H9 (cell line): ENCODE measurements around the gene AMER2. TPM values are rescaled to one million over a fixed set of nuclear protein-coding genes. Genes with fewer than 3 reads are reported as not detected.

Experiments
- DNase-seq: peaks from one replicate; pipeline ENCODE4 v3.0.0-alpha.2; 2017
- H2AFZ ChIP-seq: one replicate; pipeline ENCODE4 v1.6.1; 2013; ENCODE audit warnings: mild to moderate bottlenecking, low read length, control low read depth, moderate library complexity
- H2AK5ac ChIP-seq: 2 replicates; pipeline ENCODE4 v1.6.1; 2013; ENCODE audit warnings: low read length, control low read depth, mixed read lengths; ENCODE audit not compliant: insufficient read length
- H2BK120ac ChIP-seq: one replicate; pipeline ENCODE4 v1.6.1; 2013; ENCODE audit warnings: low read depth, mild to moderate bottlenecking, low read length, control low read depth, inconsistent platforms; ENCODE audit not compliant: poor library complexity, severe bottlenecking
- H2BK12ac ChIP-seq: 2 replicates; pipeline ENCODE4 v1.6.1; 2013; ENCODE audit warnings: low read length, control low read depth, mixed read lengths, low read depth; ENCODE audit not compliant: insufficient read length
- H2BK15ac ChIP-seq: 2 replicates; pipeline ENCODE4 v1.6.1; 2013; ENCODE audit warnings: low read depth, low read length, control low read depth
- H2BK20ac ChIP-seq: one replicate; pipeline ENCODE4 v1.6.1; 2013; ENCODE audit warnings: low read depth, mild to moderate bottlenecking, low read length, control low read depth, inconsistent platforms; ENCODE audit not compliant: poor library complexity, severe bottlenecking
- H2BK5ac ChIP-seq: 2 replicates; pipeline ENCODE4 v1.6.1; 2013; ENCODE audit warnings: low read length, control low read depth, mixed read lengths; ENCODE audit not compliant: insufficient read length
- H3K14ac ChIP-seq: 2 replicates; pipeline ENCODE4 v1.6.1; 2013; ENCODE audit warnings: low read length, control low read depth; ENCODE audit not compliant: insufficient read depth
- H3K18ac ChIP-seq: 2 replicates; pipeline ENCODE4 v1.6.1; 2013; ENCODE audit warnings: low read depth, mild to moderate bottlenecking, mixed read lengths, low read length, control low read depth; ENCODE audit not compliant: insufficient read length
- H3K23ac ChIP-seq: 2 replicates; pipeline ENCODE4 v1.6.1; 2013; ENCODE audit warnings: low read length, control low read depth, mixed read lengths, low read depth; ENCODE audit not compliant: insufficient read length
- H3K23me2 ChIP-seq: 2 replicates; pipeline ENCODE4 v1.6.1; 2013; ENCODE audit warnings: low read depth, mild to moderate bottlenecking, mixed read lengths, low read length, control low read depth; ENCODE audit not compliant: insufficient read length, poor library complexity, severe bottlenecking
- H3K27ac ChIP-seq: 2 replicates; pipeline ENCODE4 v1.5.1; 2013; ENCODE audit warnings: low read length, control low read depth, mixed read lengths, low read depth; ENCODE audit not compliant: insufficient read length
- H3K27me3 ChIP-seq: 2 replicates; pipeline ENCODE4 v1.6.1; 2013; ENCODE audit warnings: low read length, control low read depth, inconsistent platforms; ENCODE audit not compliant: insufficient read depth
- H3K4ac ChIP-seq: 2 replicates; pipeline ENCODE4 v1.6.1; 2013; ENCODE audit warnings: low read depth, mild to moderate bottlenecking, control low read depth, inconsistent platforms, low read length, moderate library complexity
- H3K4me1 ChIP-seq: 2 replicates; pipeline ENCODE4 v1.6.1; 2013; ENCODE audit warnings: low read length, control low read depth, inconsistent platforms; ENCODE audit not compliant: insufficient read depth
- H3K4me2 ChIP-seq: 2 replicates; pipeline ENCODE4 v1.6.1; 2013; ENCODE audit warnings: low read length, control low read depth, mixed read lengths; ENCODE audit not compliant: insufficient read length, insufficient read depth
- H3K56ac ChIP-seq: 2 replicates; pipeline ENCODE4 v1.6.1; 2013; ENCODE audit warnings: low read depth, mild to moderate bottlenecking, mixed read lengths, low read length, control low read depth; ENCODE audit not compliant: insufficient read length
- H3K79me1 ChIP-seq: 2 replicates; pipeline ENCODE4 v1.6.1; 2013; ENCODE audit warnings: low read depth, mild to moderate bottlenecking, moderate library complexity, low read length, control low read depth, inconsistent platforms; ENCODE audit not compliant: insufficient read depth, poor library complexity, severe bottlenecking
- H3K79me2 ChIP-seq: 2 replicates; pipeline ENCODE4 v1.6.1; 2013; ENCODE audit warnings: low read length, control low read depth, inconsistent platforms; ENCODE audit not compliant: insufficient read depth
- H3K9ac ChIP-seq: 2 replicates; pipeline ENCODE4 v1.6.1; 2013; ENCODE audit warnings: low read length, control low read depth, mixed read lengths; ENCODE audit not compliant: insufficient read length; ENCODE audit errors: extremely low read depth
- H3K9me3 ChIP-seq: one replicate; pipeline ENCODE4 v1.6.1; 2013; ENCODE audit warnings: low read depth, low read length, inconsistent platforms; ENCODE audit not compliant: control insufficient read depth
- H3T11ph ChIP-seq: one replicate; pipeline ENCODE4 v1.6.1; 2013; ENCODE audit warnings: mild to moderate bottlenecking, low read length, control low read depth, inconsistent platforms
- H4K20me1 ChIP-seq: one replicate; pipeline ENCODE4 v1.6.1; 2013; ENCODE audit not compliant: control insufficient read depth, insufficient read length, insufficient read depth
- H4K5ac ChIP-seq: 2 replicates; pipeline ENCODE4 v1.6.1; 2013; ENCODE audit warnings: low read depth, mild to moderate bottlenecking, mixed read lengths, low read length, control low read depth; ENCODE audit not compliant: insufficient read length
- H4K8ac ChIP-seq: replicated peaks from 2 replicates; pipeline ENCODE4 v1.6.1; 2013; ENCODE audit warnings: low read length, control low read depth, mixed read lengths, low read depth; ENCODE audit not compliant: insufficient read length
- H4K91ac ChIP-seq: 2 replicates; pipeline ENCODE4 v1.6.1; 2013; ENCODE audit warnings: low read depth, mild to moderate bottlenecking, moderate library complexity, mixed read lengths, low read length, control low read depth; ENCODE audit not compliant: insufficient read length
- H3K27ac Mint-ChIP-seq, 3 experiments: 2 replicates in 2 of 3; 3 replicates in 1 of 3; pipeline ENCODE4 v1.8.0; 2020 to 2021; ENCODE audit warnings: mixed read lengths in 3 of 3, mild to moderate bottlenecking in 1 of 3, moderate library complexity in 1 of 3
- H3K27me3 Mint-ChIP-seq: 2 replicates; pipeline ENCODE4 v1.8.0; 2021; ENCODE audit warnings: low read depth, mild to moderate bottlenecking, moderate library complexity, mixed read lengths
- H3K36me3 Mint-ChIP-seq, 3 experiments: 2 replicates in 2 of 3; 3 replicates in 1 of 3; pipeline ENCODE4 v1.8.0; 2020 to 2021; ENCODE audit warnings: low read depth in 3 of 3, mixed read lengths in 3 of 3; ENCODE audit not compliant: insufficient read depth in 1 of 3
- H3K4me1 Mint-ChIP-seq, 2 experiments: 2 replicates each; pipeline ENCODE4 v1.8.0; 2020; ENCODE audit warnings: mixed read lengths in 2 of 2
- H3K4me3 Mint-ChIP-seq, 2 experiments: 2 replicates in 1 of 2; 3 replicates in 1 of 2; pipeline ENCODE4 v1.8.0; 2020 to 2021; ENCODE audit warnings: mild to moderate bottlenecking in 2 of 2, mixed read lengths in 2 of 2, moderate library complexity in 1 of 2
- H3K9me3 Mint-ChIP-seq, 2 experiments: 2 replicates in 1 of 2; 3 replicates in 1 of 2; pipeline ENCODE4 v1.8.0; 2020; ENCODE audit warnings: mild to moderate bottlenecking in 2 of 2, mixed read lengths in 2 of 2, moderate library complexity in 1 of 2
- WGBS: extraction: QIAGEN DNeasy Blood & Tissue Kit; methylation state at CpG from one replicate; pipeline ENCODE4 v1.1.7; 2013; ENCODE audit warnings: missing lambda C conversion rate, low lambda C conversion rate, mixed read lengths; ENCODE audit not compliant: insufficient read length; ENCODE audit errors: extremely low coverage; 5-methylcytosine and 5-hydroxymethylcytosine counted together
- total RNA-seq: library from RNA; stranded (reverse); gene quantifications from 2 replicates; pipeline ENCODE4 v1.2.1, GENCODE V29; 2021
- TF ChIP-seq, protein P1 (sequence below): fragments of 200-600 bp; sonication (generic); conservative IDR thresholded peaks from 3 replicates; pipeline ENCODE4 v1.8.0; 2021; ENCODE audit warnings: antibody characterized with exemption, mild to moderate bottlenecking

AMER2 gene
- total RNA-seq, 1 experiment from 2014 or later, result 0.02 TPM

DNA sequence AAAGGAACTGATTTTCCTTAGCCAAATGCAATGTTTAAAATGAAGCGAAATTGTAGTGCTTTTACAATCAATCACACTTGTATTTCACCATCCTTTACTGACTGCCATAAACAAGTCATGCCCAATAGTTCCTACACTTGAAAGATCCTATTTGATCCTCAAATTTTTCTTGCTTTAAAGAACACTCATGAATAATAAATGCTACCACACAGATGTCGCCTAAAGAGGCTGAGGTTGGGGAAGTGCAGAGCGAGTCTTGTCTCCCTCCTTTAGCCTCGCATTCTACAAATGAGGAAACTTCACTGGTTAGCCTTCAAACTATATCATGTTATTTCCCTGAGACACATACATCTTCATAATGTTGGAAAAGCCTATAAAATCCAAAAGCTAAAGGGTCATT is 18.7 kb upstream of the AMER2 start:
- no peak overlapping the region for H3K4me2 ChIP-seq
- TF ChIP-seq, protein P1, sequence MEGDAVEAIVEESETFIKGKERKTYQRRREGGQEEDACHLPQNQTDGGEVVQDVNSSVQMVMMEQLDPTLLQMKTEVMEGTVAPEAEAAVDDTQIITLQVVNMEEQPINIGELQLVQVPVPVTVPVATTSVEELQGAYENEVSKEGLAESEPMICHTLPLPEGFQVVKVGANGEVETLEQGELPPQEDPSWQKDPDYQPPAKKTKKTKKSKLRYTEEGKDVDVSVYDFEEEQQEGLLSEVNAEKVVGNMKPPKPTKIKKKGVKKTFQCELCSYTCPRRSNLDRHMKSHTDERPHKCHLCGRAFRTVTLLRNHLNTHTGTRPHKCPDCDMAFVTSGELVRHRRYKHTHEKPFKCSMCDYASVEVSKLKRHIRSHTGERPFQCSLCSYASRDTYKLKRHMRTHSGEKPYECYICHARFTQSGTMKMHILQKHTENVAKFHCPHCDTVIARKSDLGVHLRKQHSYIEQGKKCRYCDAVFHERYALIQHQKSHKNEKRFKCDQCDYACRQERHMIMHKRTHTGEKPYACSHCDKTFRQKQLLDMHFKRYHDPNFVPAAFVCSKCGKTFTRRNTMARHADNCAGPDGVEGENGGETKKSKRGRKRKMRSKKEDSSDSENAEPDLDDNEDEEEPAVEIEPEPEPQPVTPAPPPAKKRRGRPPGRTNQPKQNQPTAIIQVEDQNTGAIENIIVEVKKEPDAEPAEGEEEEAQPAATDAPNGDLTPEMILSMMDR, result no peak
- H3K9ac ChIP-seq, result no peak overlapping the region
- no peak overlapping the region for H2BK120ac ChIP-seq
- Mint-ChIP-seq H3K27ac (no peak overlapping the region), H3K27me3 (peaks cover 15% of the 10 kb centered on the region), H3K4me3 (no peak overlapping the region), H3K4me1 (no peaks in the 10 kb centered on the region), H3K9me3 (peaks cover 3 to 4% of the 10 kb centered on the region in 2 experiments; a peak in 3 of 5 replicates), H3K36me3 (no peaks in the 10 kb centered on the region)
- no peak overlapping the region for H3K14ac ChIP-seq
- no peak overlapping the region for H3T11ph ChIP-seq
- H3K23me2 ChIP-seq, result no peaks in the 10 kb centered on the region
- no peak overlapping the region for H4K91ac ChIP-seq
- H3K4me1 ChIP-seq, result no peaks in the 10 kb centered on the region
- H2BK12ac ChIP-seq, result no peak overlapping the region
- no peak overlapping the region for H3K27ac ChIP-seq
- no peaks in the 10 kb centered on the region for H3K79me2 ChIP-seq
- no peak overlapping the region for H2AK5ac ChIP-seq
- H3K4ac ChIP-seq, result no peak overlapping the region
- no peak overlapping the region for H2BK20ac ChIP-seq
- H3K56ac ChIP-seq, result no peak overlapping the region
- H3K23ac ChIP-seq, result no peak overlapping the region
- H2BK5ac ChIP-seq, result no peak overlapping the region
- H3K27me3 ChIP-seq, result no peaks in the 10 kb centered on the region
- no CpG with 5 or more reads among the region's 4 CpGs for WGBS
- no peaks in the 10 kb centered on the region for H3K79me1 ChIP-seq
- H2BK15ac ChIP-seq, result no peak overlapping the region
- no peak overlapping the region for H4K5ac ChIP-seq
- H2AFZ ChIP-seq, result no peak overlapping the region
- H4K20me1 ChIP-seq, result no peaks in the 10 kb centered on the region
- no peak overlapping the region for H3K18ac ChIP-seq
- H4K8ac ChIP-seq, result no peak overlapping the region
- no peaks in the 10 kb centered on the region for H3K9me3 ChIP-seq
- no peak for DNase-seq
